ENCODE measurements around the gene ITIH6.
A peak's percentile ranks its signal among the peaks of the same experiment; 100 is the strongest.
"Not testable (repeated sequence)": the region's sequence is repeated elsewhere in the genome, so short reads cannot be mapped to it uniquely, and the experiment has no call there.

The ITIH6 gene

DNA sequence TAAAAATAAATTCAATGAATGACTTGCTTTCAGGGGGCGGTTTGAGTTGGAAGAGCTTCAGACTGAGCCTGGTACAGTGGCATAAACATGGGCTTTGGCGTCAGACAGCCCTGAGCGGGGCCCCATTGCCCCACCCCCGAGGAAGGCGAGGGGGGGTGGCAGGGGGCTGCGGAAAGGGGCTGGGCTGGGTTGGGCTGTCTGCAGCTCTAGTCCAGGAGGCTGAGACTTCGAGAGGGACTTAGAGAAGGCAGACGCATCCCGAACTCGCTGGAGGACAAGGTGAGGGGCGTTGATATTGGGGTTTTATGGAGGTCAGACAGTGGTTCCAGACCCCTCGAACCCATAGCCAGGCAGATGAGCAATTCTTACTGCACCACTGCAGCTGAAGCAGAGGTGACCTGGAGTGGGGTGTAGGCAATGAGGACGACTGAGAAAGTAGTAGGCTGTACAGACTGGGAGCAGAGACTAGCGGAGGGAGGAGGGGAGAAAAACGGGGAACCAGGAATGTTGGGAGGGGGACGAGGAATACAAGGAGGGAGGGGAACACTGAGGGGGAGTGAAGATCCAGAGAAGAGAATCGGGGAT, 9.6 kb upstream of the ITIH6 start, which contains the start of gene MAGED2:
TSS of gene MAGED2 (plus strand) at position 222 of the 585 bp plus-strand sequence. CDS start 1,587 bp downstream, outside the sequence.
- peak; percentile 23 for DNase-seq

- no peak for DNase-seq
Measured at GRCh38 chrX:54799046-54799445, 991 bp upstream of the ITIH6 start.

GRCh38 chrX:54794795-54795194, 3.3 kb downstream of the ITIH6 start:
- DNase-seq, result no peak

- DNase-seq, result no peak
Measured at GRCh38 chrX:54794028-54794427, 4.0 kb downstream of the ITIH6 start.

DNA sequence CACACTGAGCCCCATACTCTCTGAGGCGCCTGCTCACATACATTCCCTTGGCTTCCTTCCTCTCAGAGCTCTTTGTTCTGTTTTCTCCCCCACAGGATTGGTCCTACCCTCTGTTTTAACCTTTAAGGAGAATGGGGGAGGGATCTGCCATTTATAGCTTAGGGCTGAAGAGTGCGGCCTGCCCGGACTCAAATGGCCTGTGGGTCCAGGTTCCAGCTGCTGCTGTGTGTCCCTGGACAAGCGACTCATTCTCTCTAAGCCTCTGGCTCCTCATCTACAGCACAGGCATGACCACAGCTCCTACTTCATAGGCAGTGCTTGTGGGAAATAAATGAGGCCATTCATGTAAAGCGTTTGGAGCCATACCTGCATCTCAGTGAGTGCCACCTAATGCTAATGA, 8.7 kb downstream of the ITIH6 start:
- not testable (repeated sequence) for DNase-seq

- DNase-seq, result no peak
Measured at GRCh38 chrX:54788446-54788845, 9.6 kb downstream of the ITIH6 start.

DNA sequence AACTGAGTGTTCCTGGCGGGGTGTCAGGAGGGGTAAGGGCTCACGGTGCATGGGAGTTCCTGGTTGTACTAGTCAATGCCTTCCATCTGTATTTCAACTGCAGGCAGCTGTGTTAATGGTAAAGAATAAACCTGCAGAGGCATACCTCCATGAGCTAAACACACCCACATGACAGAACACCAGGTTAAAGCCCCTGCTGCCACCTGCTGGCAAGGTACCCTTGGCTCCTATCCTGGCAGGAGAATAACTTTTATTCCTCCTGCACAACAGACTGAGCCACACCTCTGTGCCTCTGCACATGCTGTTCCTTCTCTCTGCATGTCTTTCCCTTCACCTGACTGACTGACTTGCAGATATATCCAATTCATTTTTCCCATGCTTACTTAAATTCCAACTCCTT, 11.1 kb downstream of the ITIH6 start:
- DNase-seq, result no peak

GRCh38 chrX:54785901-54786300, 12.2 kb downstream of the ITIH6 start:
- DNase-seq, result no peak

GRCh38 chrX:54776987-54777672, 20.9 kb downstream of the ITIH6 start:
- no peak for DNase-seq

DNA sequence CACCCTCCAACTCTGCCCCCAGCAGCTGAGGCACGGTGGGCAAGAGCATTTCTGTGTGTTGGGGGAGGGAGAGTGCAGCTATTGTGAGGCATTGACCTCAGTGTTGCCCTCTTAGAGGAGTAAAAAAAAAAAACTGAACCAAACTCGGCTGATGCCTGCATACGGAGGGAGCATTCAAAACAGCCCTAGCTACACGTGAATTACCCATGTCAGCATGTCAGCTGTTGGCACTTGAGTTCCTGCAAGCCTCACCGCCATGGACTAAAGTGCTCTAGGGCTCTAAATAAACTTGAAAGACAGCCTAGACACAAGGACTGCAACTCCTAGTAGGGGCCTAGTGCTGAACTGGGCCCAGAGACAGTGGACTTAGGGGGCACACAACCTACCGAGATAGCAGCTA, 22.0 kb downstream of the ITIH6 start:
- no peak for DNase-seq

- not testable (repeated sequence) for DNase-seq
Measured at GRCh38 chrX:54774391-54775094, 23.5 kb downstream of the ITIH6 start.

GRCh38 chrX:54758114-54759055, 39.7 kb downstream of the ITIH6 start:
- no peak for DNase-seq

DNA sequence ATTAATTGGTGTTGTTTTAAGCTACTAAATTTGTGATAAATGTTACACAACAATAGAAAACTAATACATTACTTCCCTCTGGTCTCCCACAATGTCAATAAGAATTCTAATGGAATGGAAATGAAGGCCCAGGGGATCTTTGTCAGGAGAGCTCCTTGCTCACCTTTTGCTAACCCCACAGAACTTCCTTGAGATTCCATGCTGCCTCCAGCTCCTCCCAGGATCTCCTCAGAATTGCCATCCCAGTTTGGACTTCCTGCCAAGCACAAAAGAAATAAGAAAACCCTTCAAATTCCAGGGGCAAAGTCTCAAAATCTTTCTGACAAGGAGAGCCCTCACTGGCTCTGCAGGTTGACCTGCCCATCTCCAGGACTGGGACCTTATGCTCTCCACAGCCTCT, 43.2 kb downstream of the ITIH6 start:
- DNase-seq, result no peak

DNA sequence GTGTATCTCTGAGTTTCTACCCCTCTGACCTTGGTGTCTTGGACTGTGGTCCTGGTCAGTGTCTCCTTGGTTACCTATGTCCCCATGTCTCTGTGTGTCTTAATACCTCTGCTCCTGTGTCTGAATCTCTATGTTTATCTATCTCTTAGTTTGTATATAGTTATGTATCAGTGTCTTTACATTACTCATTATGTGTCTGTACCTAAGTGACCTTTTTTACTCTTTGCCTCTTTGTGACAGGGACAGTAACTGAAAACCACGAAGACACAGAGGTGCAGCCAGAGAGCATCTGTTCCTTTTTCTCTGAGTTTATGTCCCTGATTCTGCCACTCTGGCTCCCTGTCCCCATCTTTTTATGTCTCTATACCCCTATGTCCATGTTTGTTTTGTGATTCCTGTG, 49.4 kb downstream of the ITIH6 start:
- DNase-seq, result no peak

GRCh38 chrX:54747733-54748393, 50.2 kb downstream of the ITIH6 start:
- DNase-seq, result no peak

DNA sequence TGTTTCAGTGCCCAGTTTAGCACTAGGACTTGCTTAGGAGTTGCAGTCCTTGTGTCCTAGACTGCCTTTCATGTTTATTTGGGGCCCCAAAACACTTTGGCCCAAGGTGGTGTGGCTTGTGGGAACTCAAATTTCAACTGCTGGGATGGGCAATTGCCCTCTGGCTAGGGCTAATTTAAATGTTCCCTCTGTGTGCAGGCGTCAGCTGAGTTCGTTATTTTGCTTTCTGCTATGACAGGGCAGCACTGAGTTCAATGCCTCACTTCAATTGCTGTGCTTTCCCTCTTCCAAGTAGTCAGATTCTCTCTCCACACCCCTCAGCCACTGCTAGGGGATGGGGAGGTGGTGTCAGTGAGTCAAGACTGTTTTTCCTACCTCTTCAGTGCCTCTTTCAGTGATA, 51.1 kb downstream of the ITIH6 start:
- DNase-seq, result no peak

DNA sequence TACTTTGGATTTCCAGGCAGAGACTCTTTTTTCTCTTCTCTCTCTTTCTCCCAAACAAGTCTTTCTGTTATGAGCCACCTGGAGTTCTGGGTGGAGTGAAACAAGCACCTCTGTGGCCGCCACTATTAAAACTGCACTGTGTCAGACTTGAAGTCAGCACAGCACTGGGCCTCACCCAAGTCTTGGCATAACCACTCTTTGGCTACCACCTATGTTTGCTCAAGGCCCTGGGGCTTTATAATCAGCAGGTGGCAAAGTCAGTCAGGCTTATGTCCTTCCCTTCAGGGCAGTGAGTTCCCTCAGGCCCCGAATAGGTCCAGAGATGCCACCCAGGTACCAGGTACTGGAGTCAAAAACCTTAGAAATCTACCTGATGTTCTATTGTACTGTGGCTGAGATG, 52.4 kb downstream of the ITIH6 start:
- no peak for DNase-seq

GRCh38 chrX:54738567-54738966, 59.5 kb downstream of the ITIH6 start:
- not testable (repeated sequence) for DNase-seq

- not testable (repeated sequence) for DNase-seq
Measured at GRCh38 chrX:54736298-54736942, 61.6 kb downstream of the ITIH6 start.

DNA sequence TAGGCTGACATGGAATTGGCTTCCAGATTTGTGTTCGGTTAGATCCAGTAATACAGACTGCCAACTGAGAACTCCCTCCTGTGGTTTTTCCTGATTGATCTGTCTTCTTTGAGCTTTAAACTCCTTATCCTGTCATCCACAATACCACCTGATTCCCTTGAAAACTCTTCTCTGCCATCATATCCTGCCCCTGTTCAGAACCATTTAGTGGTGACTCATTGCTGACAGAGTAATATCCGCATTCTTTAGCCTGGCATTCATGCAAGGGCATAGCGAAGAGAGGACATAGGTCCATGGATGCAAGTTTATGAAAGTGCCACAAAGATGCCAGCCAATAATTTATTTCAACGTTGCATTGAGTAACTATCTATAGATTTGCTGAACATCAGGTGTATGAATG, 76.6 kb downstream of the ITIH6 start:
- no peak for DNase-seq

GRCh38 chrX:54715621-54716020, 82.4 kb downstream of the ITIH6 start:
- DNase-seq, result no peak

- no peak for DNase-seq
Measured at GRCh38 chrX:54714424-54714823, 83.6 kb downstream of the ITIH6 start.

Measured in NCI-H774 (cell line).